Measurements from ENCODE around the gene MEAK7. TPM values are rescaled to one million over a fixed set of nuclear protein-coding genes. Genes with fewer than 3 reads are reported as not detected.

MEAK7 gene
- total and polyA plus RNA-seq, 12 donors, result 3.6 to 14.1 (median 6.8) TPM

DNA sequence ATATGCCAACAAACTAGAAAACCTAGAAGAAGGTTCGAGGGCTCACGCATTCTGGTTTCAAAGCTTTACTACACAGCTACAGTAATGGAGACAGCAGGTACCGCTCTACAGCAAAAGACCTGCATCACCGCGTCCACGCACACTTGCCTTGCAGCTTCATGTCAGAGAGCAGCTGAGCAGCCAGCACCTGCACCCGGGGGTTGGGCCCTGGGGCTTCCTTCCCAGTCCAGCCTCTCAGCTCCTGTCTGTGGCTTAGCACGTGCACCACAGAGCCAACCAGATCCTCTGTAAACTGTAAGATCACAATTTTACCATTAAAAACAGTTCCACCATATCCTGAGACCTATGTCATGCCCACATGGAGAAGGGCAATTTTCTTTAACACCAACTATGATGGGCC, 15.3 kb downstream of the MEAK7 start:
- no peak overlapping the region for H3K4me3 ChIP-seq
- H3K9me3 ChIP-seq (replicated peaks in 1 of 3), result no peaks in the 10 kb centered on the region
- H3K27ac ChIP-seq, result no peak overlapping the region
- H3K36me3 ChIP-seq (replicated peaks in 1 of 2), result peaks cover 0 to 4% of the 10 kb centered on the region in 2 donors
- DNase-seq, result peak in 1 of 7 donors; percentile 46
- intact Hi-C loops (cut with DNase I), result loop anchor here in 1 of 2 donors (10.0 kb wide), 1 partner anchor 524 kb away; the partner anchor contains the start of gene NECAB2
- no peaks in the 10 kb centered on the region for H3K27me3 ChIP-seq
- no peaks in the 10 kb centered on the region for H3K4me1 ChIP-seq (replicated peaks in 1 of 2)
- TF ChIP-seq, protein P1, sequence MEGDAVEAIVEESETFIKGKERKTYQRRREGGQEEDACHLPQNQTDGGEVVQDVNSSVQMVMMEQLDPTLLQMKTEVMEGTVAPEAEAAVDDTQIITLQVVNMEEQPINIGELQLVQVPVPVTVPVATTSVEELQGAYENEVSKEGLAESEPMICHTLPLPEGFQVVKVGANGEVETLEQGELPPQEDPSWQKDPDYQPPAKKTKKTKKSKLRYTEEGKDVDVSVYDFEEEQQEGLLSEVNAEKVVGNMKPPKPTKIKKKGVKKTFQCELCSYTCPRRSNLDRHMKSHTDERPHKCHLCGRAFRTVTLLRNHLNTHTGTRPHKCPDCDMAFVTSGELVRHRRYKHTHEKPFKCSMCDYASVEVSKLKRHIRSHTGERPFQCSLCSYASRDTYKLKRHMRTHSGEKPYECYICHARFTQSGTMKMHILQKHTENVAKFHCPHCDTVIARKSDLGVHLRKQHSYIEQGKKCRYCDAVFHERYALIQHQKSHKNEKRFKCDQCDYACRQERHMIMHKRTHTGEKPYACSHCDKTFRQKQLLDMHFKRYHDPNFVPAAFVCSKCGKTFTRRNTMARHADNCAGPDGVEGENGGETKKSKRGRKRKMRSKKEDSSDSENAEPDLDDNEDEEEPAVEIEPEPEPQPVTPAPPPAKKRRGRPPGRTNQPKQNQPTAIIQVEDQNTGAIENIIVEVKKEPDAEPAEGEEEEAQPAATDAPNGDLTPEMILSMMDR (IDR thresholded peaks at IDR 0.05), result no peak
- no peak for TF ChIP-seq POLR2A (IDR thresholded peaks at IDR 0.05)
- 89 to 93% (median 91%) methylated on average over 8 of the region's 8 CpGs for WGBS, 4 donors

DNA sequence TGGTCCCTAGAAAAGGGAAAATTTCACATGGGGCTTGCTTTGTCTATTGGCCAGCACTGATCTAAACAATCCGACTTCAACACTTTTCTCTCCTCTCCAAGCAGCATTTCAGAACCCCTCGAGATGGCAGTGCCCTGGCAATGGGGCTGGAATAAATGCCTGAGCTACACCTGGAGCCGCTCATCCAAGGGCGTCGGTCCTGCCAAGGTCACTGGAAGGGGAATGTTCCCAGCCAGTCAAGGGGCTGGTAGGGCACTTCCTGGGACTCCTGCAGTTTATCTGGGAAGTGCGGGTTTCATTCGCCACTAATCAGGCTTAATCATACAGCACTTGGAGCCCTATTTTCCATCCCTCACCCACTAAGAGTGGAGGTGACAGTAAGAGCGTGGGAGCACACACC, 17.1 kb downstream of the MEAK7 start:
- Histone ChIP-seq H3K4me1 (replicated peaks in 1 of 2) (no peaks in the 10 kb centered on the region), H3K4me3 (no peak overlapping the region), H3K9me3 (replicated peaks in 1 of 3) (no peaks in the 10 kb centered on the region), H3K36me3 (replicated peaks in 1 of 2) (no peaks in the 10 kb centered on the region), H3K27ac (no peak overlapping the region), H3K27me3 (no peaks in the 10 kb centered on the region)
- DNase-seq, result peak in 1 of 7 donors; percentile 45
- WGBS, 4 donors, result 72 to 82% (median 77%) methylated on average over 8 of the region's 8 CpGs
- intact Hi-C loops (cut with DNase I), result loop anchor here in 1 of 2 donors (2.0 to 10.0 kb wide), 2 partner anchors 209 to 523 kb away; partner anchors contain the start of gene NECAB2
- TF ChIP-seq, protein P1 (IDR thresholded peaks at IDR 0.05), result no peak
- no peak for TF ChIP-seq POLR2A (IDR thresholded peaks at IDR 0.05)

DNA sequence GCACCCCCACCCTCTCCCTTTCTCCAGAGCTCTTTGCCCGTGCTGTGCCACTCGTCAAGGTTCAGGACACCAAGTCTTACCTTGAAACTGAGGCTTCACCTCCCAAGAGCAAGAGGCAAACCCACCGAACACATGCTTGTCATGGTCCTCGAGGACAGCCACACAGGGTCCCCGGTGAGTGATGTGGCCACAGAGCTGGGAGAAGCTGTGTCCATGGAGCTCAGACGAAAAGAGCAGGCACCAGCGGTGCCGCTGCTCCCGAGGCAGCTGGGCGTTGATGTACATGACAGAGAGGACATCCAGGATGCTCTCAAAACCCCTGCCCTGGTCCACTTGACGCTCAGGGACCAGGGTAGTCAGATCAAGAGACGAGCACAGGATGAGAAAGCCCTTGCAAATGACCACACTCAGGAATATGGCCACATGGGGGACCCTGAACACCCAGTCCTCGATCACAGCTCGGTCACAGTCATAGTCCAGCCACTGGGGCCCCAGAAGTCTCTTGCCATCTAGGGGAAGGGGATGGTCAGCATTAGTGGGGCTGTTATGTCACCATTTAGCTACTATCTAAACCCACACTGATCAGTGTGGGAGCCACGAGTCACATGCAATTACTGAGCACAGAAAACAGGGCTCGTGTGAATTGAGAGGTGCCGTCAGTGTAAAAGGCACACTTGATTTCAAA, 17.8 kb downstream of the MEAK7 start:
- intact Hi-C loops (cut with DNase I), result loop anchor here in 1 of 2 donors (2.0 to 10.0 kb wide), 2 partner anchors 208 to 522 kb away; partner anchors contain the start of gene NECAB2
- H3K27me3 ChIP-seq, result no peaks in the 10 kb centered on the region
- H3K36me3 ChIP-seq (replicated peaks in 1 of 2), result no peaks in the 10 kb centered on the region
- no peaks in the 10 kb centered on the region for H3K9me3 ChIP-seq (replicated peaks in 1 of 3)
- no peak overlapping the region for H3K4me3 ChIP-seq
- no peak for DNase-seq
- 92 to 94% (median 93%) methylated on average over 13 to 17 of the region's 17 CpGs for WGBS, 4 donors
- no peak overlapping the region for H3K27ac ChIP-seq
- no peaks in the 10 kb centered on the region for H3K4me1 ChIP-seq (replicated peaks in 1 of 2)
- TF ChIP-seq, protein P1 (IDR thresholded peaks at IDR 0.05), result no peak
- no peak for TF ChIP-seq POLR2A (IDR thresholded peaks at IDR 0.05)

DNA sequence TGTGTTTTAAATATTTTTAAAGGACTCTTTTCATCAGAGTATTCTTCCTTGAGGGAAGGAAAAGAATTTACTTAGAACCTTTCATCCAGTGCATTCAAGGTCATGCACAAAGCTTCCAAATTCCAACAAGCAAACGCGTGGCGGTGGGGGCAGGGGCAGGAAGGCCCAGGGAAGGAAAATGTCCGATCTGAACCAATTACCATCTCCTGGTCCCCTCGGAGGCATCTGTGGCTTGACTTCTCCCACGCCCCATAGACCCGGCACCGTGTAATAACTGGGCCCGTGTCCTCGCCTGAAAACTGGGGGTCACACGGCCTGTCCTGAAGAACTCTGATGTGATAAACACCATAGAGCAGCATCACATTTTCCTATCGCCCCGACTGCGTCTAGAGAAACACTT, 18.3 kb downstream of the MEAK7 start:
- DNase-seq, result no peak
- Histone ChIP-seq H3K4me1 (replicated peaks in 1 of 2) (no peaks in the 10 kb centered on the region), H3K9me3 (replicated peaks in 1 of 3) (no peaks in the 10 kb centered on the region), H3K27me3 (no peaks in the 10 kb centered on the region), H3K4me3 (no peak overlapping the region), H3K36me3 (replicated peaks in 1 of 2) (no peaks in the 10 kb centered on the region), H3K27ac (no peak overlapping the region)
- 83 to 92% (median 84%) methylated on average over 14 of the region's 14 CpGs for WGBS, 4 donors
- TF ChIP-seq, protein P1 (IDR thresholded peaks at IDR 0.05), result no peak
- TF ChIP-seq POLR2A (IDR thresholded peaks at IDR 0.05), result no peak
- intact Hi-C loops (cut with DNase I), result loop anchor here in 1 of 2 donors (2.0 to 10.0 kb wide), 2 partner anchors 207 to 521 kb away; partner anchors contain the start of gene NECAB2

All from adrenal gland (tissue), 12 donors.